Measurements from ENCODE around the gene POTEJ. TPM values are rescaled to one million over a fixed set of nuclear protein-coding genes. Genes with fewer than 3 reads are reported as not detected.
"Not testable (repeated sequence)": the region's sequence is repeated elsewhere in the genome, so short reads cannot be mapped to it uniquely, and the experiment has no call there.

POTEJ gene
- not detected in 2 replicates for total RNA-seq (ENCODE audit: low replicate concordance)

DNA sequence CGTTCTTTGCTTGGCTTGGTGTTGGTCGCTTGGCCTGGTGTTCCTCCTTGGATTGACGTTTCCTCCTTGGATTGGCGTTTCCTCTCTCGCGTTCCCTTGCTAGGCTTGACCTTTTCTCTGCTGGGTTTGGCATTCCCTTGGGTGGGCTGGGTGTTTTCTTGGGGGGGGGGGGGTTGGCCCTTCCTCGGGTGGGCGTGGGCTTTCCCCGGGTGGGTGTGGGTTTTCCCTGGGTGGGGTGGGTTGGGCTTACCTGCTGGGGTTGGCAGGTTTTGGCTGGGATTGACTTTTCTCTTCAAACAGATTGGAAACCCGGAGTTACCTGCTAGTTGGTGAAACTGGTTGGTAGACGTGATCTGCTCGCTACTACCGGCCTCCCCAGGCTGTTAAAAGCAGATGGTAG, at the start of gene POTEJ:
TSS of gene POTEJ (plus strand) at position 301 of the 400 bp plus-strand sequence. CDS start at position 394, 93 bp downstream.
- DNase-seq (ENCODE audit: low read depth); H3K4me3 ChIP-seq (ENCODE audit: low read depth, low read length): not testable (repeated sequence)

DNA sequence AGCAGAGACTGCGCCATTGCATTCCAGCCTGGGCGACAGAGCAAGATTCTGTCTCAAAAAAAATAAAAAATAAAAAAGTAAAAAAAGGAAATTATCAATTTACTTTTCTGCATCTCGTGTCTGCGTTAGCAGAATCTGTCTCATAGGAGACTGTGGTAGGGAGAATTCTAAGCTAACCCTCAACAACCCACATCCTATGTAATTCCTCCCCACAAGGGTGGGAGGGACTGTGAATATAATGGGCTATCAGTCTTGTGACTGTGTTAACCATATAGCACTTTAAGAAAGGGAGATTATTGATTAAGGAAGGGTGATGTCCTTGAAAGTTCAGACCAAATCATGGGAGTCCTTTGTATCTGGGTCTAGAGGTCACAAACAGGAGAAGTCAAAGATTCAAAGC, 45.1 kb upstream of the POTEJ start:
- H3K4me3 ChIP-seq (ENCODE audit: low read depth, low read length); DNase-seq (ENCODE audit: low read depth): not testable (repeated sequence)

DNA sequence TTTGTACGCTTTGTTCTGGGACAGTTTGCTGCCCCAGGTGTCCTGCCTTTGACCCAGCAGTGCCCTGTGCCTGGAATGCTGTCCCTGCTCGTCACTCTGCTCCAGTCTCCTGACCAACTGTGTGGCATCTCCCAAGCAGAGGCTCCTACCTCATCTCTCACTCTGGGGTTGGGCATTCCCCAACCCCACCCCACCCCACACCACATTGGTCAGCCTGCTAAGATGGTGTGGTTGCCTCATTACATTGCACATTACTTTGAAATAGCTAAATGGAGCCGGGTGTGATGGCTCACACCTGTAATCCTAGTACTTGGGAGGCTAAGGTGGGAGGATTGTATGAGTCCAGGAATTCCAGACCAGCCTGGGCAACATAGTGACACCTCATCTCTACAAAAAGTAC, 39.3 kb upstream of the POTEJ start:
- DNase-seq (ENCODE audit: low read depth); H3K4me3 ChIP-seq (ENCODE audit: low read depth, low read length): not testable (repeated sequence)

DNA sequence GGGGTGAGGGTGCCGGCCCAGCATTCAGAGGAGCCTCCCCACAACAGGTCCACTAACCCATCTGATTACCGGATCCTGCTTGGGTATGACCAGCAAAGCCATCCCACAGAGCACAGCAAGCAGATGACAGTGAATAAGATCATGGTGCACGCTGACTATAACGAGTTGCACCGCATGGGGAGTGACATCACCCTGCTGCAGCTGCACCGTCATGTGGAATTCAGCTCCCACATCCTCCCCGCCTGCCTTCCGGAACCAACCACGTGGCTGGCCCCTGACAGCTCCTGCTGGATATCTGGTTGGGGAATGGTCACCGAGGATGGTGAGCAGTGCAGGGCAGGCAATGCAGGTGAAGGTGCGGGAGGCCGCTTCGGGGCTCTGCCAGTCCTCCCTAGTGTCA, 37.0 kb upstream of the POTEJ start:
- H3K4me3 ChIP-seq (ENCODE audit: low read depth, low read length); DNase-seq (ENCODE audit: low read depth): not testable (repeated sequence)

DNA sequence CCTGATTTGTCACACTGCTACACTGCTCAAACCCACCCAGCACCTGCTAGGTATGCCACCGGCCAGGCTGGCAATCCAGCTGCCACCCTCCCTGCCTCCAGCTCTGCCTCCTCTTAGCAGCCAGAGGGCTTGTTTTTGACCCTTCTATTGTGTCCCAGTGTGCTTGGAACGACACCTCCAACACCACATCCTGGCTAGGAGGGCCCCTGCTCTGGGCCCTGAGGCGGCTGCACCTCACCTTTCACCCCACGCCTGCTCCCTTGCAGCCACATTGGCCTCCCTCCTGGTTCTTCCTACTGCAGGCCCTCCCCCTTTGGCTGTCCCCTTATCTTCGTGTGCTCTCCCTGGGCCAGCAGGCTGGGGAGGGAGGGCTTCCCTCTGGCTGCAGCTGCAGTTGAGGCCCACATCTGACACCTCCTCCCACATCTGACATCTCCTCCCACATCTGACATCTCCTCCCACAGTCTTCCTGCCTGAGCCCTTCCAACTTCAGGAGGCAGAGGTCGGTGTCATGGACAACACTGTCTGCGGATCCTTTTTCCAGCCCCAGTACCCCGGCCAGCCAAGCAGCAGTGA, 34.9 kb upstream of the POTEJ start:
- not testable (repeated sequence) for H3K4me3 ChIP-seq (ENCODE audit: low read depth, low read length); DNase-seq (ENCODE audit: low read depth)

DNA sequence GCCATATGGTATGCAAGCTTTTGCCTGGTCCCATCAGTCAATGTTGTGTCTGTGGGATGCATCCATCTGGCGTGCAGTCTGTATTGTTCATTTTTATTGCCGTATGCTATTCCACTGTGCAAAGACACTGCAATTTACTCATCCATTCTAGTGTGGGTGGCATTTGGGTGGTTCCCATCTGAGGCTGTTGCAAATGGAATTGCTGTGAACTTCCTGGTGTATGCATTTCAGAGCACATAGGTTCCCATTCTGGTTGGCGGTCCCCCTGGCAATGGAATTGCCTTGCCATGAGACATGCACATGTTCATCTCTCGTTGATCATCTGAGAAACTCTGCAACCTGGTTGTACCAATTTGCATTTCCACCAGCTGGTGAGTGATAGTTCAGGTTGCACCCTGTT, 33.7 kb upstream of the POTEJ start:
- H3K4me3 ChIP-seq (ENCODE audit: low read depth, low read length); DNase-seq (ENCODE audit: low read depth): not testable (repeated sequence)

DNA sequence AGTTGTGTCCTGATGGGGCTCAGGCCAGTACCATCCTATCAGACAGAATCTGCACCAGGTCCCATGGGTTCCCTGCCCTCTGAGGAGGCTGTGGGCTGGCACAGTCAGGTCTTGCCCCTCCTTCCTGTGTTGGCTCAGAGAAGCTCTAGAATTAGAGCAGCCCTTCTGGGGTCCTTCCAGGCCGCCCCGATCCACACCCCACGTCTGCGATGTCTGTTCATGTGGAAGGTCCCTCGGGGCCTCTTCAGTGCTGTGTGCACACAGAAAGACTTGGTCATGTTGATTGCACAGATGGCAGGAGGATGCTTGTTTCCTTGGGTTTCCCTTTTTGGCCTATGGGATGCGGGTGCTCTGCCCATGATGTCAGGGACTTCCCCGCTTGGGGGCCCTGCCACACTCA, 32.1 kb upstream of the POTEJ start:
- not testable (repeated sequence) for H3K4me3 ChIP-seq (ENCODE audit: low read depth, low read length); DNase-seq (ENCODE audit: low read depth)

DNA sequence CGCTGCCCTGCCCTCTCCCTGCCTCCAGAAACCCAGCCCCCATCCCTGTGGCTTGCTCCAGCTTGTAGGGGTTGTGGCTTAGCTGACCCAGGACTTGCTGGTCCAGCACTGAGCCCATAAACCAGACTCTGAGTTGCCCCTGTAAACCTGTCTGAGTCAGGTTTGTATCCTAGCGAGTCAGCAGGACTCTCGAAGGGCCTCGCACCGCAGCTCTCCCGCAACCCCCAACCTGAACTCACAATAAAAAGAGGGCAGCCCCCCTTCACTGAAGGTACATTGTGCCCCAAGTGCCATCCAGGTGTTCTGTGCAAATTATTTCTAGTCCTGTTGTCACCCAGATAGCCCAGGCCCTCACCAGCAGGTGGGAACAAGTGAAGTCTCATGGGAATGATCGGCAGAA, 29.7 kb upstream of the POTEJ start:
- DNase-seq (ENCODE audit: low read depth); H3K4me3 ChIP-seq (ENCODE audit: low read depth, low read length): not testable (repeated sequence)

DNA sequence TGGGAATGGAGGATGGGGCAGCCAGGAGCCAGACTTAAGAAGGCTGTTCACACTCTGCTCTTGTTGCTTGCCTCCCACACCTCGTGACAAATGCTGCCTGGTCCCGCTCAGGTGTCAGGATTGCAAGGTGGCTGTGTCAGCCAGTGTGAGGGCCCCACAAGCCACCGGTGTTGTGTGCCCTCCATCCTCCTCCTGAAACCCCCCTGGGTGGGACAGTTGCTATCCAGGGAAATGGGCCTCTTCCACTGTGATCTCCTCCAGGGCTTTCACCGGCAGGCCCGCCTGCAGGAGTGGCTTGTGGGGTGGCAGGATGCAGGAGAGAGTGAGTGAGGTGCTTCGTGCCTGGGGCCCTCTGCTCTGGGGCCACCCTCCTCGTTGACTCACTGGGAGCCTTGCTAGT, 28.3 kb upstream of the POTEJ start:
- not testable (repeated sequence) for H3K4me3 ChIP-seq (ENCODE audit: low read depth, low read length); DNase-seq (ENCODE audit: low read depth)

DNA sequence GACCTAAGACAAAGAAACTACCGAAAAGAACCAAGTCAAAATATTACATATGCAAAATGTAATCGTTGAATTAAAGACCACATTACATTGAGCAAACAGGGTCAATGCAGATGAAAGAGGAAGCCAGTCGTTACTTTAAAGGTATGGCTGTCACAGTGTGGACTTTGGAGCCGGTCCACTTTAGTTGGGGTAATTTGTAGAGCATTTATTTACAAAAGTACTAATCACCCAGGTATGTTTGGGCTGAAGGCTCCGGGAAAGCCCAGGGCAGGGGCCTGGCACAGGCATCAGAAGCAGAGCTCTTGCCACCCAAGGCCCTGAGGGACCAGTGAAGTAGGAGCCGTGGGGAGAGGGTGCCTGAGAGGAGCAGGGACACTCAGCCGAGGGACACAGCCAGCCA, 27.7 kb upstream of the POTEJ start:
- DNase-seq (ENCODE audit: low read depth); H3K4me3 ChIP-seq (ENCODE audit: low read depth, low read length): not testable (repeated sequence)

DNA sequence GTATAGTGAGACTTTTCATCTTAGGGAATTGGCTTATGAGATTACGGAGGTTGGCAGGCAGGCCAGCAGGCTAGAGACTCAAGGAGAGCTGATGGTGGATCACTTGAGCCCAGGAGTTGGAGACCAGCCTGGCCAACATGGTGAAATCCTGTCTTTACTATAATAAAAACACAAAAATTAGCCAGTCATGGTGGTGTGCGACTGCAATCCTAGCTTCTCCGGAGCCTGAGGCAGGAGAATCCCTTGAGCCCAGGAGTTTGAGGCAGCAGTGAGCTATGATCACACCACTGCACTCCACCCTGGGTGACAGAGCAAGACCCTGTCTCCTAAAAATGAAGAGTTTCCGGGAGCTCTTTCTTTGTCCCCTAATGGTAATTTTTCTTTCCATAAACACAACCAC, 26.5 kb upstream of the POTEJ start:
- not testable (repeated sequence) for H3K4me3 ChIP-seq (ENCODE audit: low read depth, low read length); DNase-seq (ENCODE audit: low read depth)

DNA sequence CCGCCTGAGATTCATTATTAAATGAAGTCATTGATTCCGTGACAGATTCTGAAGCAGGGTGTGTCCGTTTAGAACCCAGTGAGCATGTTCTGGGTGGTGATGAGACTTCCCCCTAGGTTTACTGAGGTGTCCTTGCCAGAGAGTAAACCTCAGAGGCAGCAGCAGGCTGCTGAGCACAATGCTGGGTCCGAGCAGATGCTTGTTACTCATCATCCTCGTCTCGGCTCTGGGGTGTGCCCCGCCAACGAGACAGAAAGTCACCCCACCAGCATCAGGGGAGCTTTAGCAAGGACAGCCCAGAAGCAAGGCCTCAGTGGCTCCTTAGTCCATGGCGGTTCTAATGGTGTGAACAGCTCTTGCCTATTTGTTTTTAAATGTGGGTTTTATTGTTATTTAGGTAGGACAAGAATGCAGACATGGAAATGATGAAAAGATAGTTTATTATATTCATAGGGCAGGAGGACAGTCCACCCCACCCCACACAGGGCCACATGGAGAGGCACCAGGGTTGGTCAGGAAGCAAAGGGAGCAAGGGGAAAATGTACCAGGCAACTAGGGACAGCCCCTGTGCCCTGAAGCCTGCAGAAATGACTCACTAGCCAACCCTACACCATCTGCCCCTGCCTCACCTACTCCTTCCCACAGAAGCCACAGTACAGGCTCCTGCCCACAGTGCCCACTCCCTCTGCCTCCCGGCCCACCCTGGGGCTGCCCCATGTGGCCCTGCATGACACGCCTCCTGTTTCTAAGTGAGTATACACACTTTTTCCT, 22.4 kb upstream of the POTEJ start:
- not testable (repeated sequence) for DNase-seq (ENCODE audit: low read depth); H3K4me3 ChIP-seq (ENCODE audit: low read depth, low read length)

DNA sequence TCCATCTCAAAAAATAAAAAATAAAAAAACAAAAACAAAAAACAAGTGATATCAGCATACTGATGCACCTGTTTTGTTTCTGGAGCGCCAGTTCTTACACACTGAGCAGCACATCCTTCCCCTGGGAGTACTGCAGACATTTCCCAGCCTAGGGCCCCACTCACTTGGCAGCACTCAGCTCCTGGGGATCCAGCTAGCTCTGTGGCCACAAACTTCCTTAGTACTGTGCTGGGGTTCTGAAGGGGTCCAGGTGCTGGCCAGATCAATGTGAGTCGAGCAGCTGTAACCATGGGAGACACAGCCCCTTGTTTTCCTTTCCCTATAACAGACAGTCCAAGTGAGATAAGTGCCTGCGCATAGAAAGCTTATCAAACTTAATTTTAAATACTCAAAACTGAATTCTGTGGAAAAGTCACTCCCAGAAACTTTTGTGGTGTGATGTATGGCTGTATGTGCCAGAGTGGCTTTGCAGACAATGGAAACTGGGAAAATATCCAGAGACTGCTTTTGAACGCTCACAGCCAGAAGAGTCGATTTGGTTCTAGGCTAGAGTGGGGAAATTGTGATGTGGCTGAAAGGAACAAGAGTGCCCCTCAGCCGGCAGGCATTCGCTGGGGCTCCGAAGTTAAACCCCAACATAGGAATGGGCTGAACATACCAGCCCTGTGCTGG, 20.9 kb upstream of the POTEJ start:
- not testable (repeated sequence) for H3K4me3 ChIP-seq (ENCODE audit: low read depth, low read length); DNase-seq (ENCODE audit: low read depth)

DNA sequence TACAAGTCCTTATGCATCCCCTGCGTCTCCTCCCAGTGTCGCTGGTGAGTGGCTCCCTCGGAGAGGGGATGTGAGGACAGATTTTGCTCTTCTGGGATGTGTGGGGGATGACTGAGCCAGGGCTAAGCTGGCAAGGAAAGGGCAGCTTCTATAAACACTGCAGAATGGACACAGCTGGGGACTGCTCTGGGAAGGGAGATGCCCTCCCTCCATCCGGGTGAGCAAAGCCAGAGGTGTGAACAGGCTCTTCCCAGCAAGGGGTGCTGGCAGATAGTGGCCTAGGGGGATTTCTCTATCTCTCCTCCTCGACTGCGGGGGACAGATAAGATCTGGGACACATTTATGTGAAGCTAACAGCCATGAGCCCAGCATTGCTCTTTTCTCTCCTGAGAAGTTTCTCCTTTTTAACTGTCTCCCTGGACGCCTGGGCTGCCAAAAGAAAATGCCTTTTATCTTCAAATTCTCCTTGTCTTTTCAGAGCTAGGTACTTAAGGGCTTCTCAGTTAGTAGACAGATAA, 20.3 kb upstream of the POTEJ start:
- not testable (repeated sequence) for H3K4me3 ChIP-seq (ENCODE audit: low read depth, low read length); DNase-seq (ENCODE audit: low read depth)

DNA sequence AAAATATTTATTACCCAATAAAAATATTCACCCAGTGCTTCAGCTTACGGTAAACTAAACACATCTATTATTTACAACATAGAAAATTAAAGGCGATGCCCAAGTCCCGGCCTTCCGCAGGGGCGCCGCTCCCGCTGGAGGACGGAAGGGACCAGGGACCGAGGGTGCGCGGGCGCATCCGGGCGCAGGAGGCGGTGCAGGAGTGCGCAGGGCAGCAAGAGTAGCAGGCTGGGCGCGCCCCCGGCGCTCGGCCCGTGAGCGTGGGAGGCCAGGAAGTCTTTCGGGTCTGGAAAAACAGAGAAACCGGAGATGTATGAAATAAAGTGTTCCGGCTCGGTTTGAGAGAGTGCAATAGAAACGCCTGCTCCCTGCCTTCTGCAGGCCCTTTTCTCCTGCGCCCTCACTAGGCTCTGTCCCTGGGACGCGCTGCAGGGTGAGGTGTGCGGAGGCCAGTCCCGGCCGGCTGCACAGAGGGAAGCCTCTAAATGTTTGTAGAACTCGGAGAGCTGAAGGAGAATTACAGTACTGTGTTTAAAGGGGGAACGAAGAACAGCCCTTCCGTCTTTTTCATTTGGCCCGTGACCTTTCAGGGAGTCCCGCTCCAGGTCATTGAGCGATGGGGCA, 18.3 kb upstream of the POTEJ start:
- not testable (repeated sequence) for DNase-seq (ENCODE audit: low read depth); H3K4me3 ChIP-seq (ENCODE audit: low read depth, low read length)

DNA sequence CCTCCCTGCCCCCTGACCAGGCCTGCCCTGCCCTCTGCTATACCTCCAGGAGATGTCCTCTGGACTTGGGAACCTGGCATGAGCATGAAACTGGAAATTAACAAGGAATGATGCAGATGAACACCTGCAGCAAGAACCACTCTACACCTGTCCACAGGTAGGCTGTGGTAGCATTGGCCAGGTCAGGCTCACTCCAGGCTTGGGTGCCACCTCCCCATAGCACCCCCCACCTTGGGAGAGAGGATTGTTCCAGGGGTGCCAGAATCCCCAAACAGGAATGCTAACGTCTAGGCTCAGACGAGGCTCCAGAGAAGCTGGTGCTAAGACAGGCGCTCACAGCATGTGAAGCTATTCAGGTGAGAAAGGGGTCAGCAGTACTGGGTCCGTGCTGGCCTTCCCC, 17.2 kb upstream of the POTEJ start:
- DNase-seq (ENCODE audit: low read depth); H3K4me3 ChIP-seq (ENCODE audit: low read depth, low read length): not testable (repeated sequence)

DNA sequence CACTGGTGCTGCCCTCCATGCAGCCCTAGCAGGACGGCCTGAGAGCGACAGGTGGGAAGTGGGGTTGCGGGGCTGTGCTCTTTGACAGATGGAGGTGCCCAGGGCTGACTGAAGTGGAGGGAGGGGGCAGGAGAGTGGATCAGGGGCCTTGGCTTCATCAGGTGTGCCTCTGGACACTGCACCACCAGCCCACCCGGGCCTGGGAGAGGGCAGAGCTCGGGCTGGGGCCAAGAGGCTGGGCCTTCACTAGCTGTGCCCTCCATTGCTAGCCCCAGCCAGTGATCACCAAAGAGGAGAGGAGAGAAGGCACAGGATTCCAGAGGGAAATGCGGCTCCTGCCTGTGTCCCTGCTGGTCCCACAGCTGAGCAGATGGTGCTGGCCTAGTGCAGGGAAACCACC, 14.5 kb upstream of the POTEJ start:
- not testable (repeated sequence) for DNase-seq (ENCODE audit: low read depth); H3K4me3 ChIP-seq (ENCODE audit: low read depth, low read length)

DNA sequence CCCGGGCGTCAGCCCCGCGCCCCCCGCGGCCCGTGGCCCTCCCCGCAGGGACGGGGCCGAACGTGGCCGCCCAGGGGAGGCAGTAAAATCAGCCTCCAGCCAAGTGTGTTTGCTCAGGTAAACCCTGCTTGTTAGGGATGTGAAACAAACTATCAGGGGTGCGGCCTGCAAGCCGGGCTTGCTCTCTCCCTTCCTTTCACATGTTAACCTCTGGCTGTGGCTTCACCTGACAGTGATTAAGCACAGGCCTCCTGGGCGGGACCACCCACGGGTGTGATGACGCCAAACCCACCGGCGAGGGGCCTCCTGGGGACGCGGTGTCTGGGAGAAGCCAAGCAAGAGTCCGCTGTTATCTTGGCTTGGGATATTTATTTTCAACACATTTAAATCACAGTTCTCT, 13.2 kb upstream of the POTEJ start:
- H3K4me3 ChIP-seq (ENCODE audit: low read depth, low read length); DNase-seq (ENCODE audit: low read depth): not testable (repeated sequence)

DNA sequence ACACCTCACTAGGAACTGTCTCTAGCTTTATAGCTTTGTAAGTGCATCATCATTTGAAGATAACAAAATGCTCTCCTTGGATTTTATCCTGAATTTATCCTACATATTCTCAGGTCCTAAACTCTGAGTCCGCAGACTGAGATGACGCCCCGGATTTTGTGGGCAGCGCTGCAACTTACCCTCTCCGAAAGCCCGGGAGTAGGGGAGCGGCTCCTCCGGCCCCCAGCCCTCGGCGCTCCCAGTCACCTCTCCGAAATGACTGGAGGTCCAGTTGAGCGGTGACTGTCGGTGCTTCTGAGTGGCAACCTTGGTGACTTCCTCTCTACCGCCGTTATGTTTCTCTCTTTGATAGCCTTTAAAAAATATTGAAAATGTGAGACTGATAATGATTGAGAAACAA, 12.8 kb upstream of the POTEJ start:
- DNase-seq (ENCODE audit: low read depth); H3K4me3 ChIP-seq (ENCODE audit: low read depth, low read length): not testable (repeated sequence)

Measured in fibroblast of the aortic adventitia (primary cell).